Prostate gland (tissue), 2 donors: Measurements from ENCODE around the gene TRIO.

Experiments
- POLR2A ChIP-seq: fragments of 450-650 bp; IDR thresholded peaks from one replicate; pipeline ENCODE4 v1.6.1; 2016; ENCODE audit warnings: antibody characterized with exemption, mild to moderate bottlenecking
- POLR2AphosphoS5 ChIP-seq: sonication (generic); formaldehyde crosslinking; IDR thresholded peaks from one replicate; pipeline ENCODE4 v1.6.1; 2017; ENCODE audit warnings: antibody characterized with exemption
- TF ChIP-seq, protein P1 (sequence below), 4 experiments: fragments of 200-600 bp in 2 of 4; fragments of 450-650 bp in 2 of 4; sonication (generic) in 2 of 4; IDR thresholded peaks; 1 replicate in 3 of 4; 2 replicates in 1 of 4; pipeline ENCODE4 v1.5.1; 2016 to 2019; ENCODE audit warnings: antibody characterized with exemption in 4 of 4, mild to moderate bottlenecking in 2 of 4, moderate library complexity in 2 of 4

- TF ChIP-seq, protein P1, sequence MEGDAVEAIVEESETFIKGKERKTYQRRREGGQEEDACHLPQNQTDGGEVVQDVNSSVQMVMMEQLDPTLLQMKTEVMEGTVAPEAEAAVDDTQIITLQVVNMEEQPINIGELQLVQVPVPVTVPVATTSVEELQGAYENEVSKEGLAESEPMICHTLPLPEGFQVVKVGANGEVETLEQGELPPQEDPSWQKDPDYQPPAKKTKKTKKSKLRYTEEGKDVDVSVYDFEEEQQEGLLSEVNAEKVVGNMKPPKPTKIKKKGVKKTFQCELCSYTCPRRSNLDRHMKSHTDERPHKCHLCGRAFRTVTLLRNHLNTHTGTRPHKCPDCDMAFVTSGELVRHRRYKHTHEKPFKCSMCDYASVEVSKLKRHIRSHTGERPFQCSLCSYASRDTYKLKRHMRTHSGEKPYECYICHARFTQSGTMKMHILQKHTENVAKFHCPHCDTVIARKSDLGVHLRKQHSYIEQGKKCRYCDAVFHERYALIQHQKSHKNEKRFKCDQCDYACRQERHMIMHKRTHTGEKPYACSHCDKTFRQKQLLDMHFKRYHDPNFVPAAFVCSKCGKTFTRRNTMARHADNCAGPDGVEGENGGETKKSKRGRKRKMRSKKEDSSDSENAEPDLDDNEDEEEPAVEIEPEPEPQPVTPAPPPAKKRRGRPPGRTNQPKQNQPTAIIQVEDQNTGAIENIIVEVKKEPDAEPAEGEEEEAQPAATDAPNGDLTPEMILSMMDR (IDR thresholded peaks at IDR 0.05) = no peak
- TF ChIP-seq POLR2AphosphoS5 (no peak), POLR2A (no peak)
Observed at GRCh38 chr5:14155075-14155474, 11.9 kb downstream of the TRIO start.
